Adipose tissue (tissue), 3 donors: ENCODE measurements around the gene SOCS1. TPM values are rescaled to one million over a fixed set of nuclear protein-coding genes. Genes with fewer than 3 reads are reported as not detected.

Experiments used
- H3K27ac ChIP-seq: one replicate; pipeline ENCODE4 v1.5.1; 2013; ENCODE audit warnings: low read depth, low read length
- WGBS, 3 donors: extraction: QIAGEN DNeasy Blood & Tissue Kit; methylation state at CpG; one replicate each; pipeline ENCODE4 v1.1.7; 2013; 5-methylcytosine and 5-hydroxymethylcytosine counted together
- polyA plus RNA-seq, 3 donors: library from polyadenylated mRNA; stranded (reverse); fragments of 200-250 nt; gene quantifications; one replicate each; pipeline ENCODE4 v1.2.3, GENCODE V29; 2013
- donor health status: healthy with polysubstance abuse.
- donor health status: Bipolar disorder and iron deficiency.
- donor health status: healthy.

The SOCS1 gene
- polyA plus RNA-seq, 3 donors, result 2.6 to 29.7 (median 9.8) TPM

- no peak overlapping the region for H3K27ac ChIP-seq
- 86 to 93% (median 89%) methylated on average over 8 of the region's 8 CpGs for WGBS, 3 donors
Measured at GRCh38 chr16:11252482-11252931, 3.5 kb downstream of the SOCS1 start.

GRCh38 chr16:11251525-11252481, 4.2 kb downstream of the SOCS1 start:
- H3K27ac ChIP-seq, result no peak overlapping the region
- WGBS, 3 donors, result 79 to 80% (median 80%) methylated on average over 18 of the region's 18 CpGs

- 93 to 96% (median 95%) methylated on average over 10 of the region's 10 CpGs for WGBS, 3 donors
- H3K27ac ChIP-seq, result no peak overlapping the region
Measured at GRCh38 chr16:11250786-11251524, 5.0 kb downstream of the SOCS1 start.

- 71 to 81% (median 73%) methylated on average over 16 of the region's 16 CpGs for WGBS, 3 donors
- no peak overlapping the region for H3K27ac ChIP-seq
Measured at GRCh38 chr16:11250091-11250785, 5.8 kb downstream of the SOCS1 start.

GRCh38 chr16:11249233-11250061, 6.6 kb downstream of the SOCS1 start:
- WGBS, 3 donors, result 90 to 95% (median 91%) methylated on average over 63 of the region's 63 CpGs
- no peak overlapping the region for H3K27ac ChIP-seq

- H3K27ac ChIP-seq, result no peak overlapping the region
- 85 to 95% (median 93%) methylated on average over 8 of the region's 8 CpGs for whole genome bisulfite sequencing, 3 donors
Measured at GRCh38 chr16:11248133-11248532, 7.9 kb downstream of the SOCS1 start.

DNA sequence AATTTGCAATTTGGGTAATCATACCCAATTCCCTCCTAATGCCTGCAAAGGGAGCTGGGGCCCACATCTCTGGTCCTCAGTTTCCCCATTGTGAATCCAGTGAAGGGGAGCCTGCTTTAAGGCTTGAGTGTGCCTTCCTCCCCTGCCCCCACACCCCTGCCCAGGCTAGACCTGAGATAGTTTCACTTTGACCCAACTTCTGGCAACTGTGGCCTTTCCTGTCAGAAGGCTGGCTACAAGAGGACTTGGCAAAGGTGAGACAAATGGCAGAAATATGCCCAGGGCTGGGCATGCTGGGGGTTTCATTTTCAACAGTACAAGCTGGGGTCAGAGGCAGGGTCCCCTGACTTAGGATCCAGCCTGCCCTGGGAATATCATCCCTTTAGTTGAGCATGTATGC, 10.0 kb downstream of the SOCS1 start:
- H3K27ac ChIP-seq, result no peak overlapping the region

- H3K27ac ChIP-seq, result no peak overlapping the region
- 75 to 91% (median 88%) methylated on average over 5 of the region's 5 CpGs for WGBS, 3 donors
Measured at GRCh38 chr16:11245222-11245737, 10.7 kb downstream of the SOCS1 start.

- 66 to 88% (median 87%) methylated on average over 12 of the region's 12 CpGs for WGBS, 3 donors
- H3K27ac ChIP-seq, result no peak overlapping the region
Measured at GRCh38 chr16:11242658-11243057, 13.3 kb downstream of the SOCS1 start.

- no peak overlapping the region for H3K27ac ChIP-seq
- WGBS, 3 donors, result 89 to 94% (median 93%) methylated on average over 5 of the region's 5 CpGs
Measured at GRCh38 chr16:11241480-11242204, 14.4 kb downstream of the SOCS1 start.

GRCh38 chr16:11240636-11241473, 15.1 kb downstream of the SOCS1 start:
- H3K27ac ChIP-seq, result no peak overlapping the region
- WGBS, 3 donors, result 67 to 75% (median 69%) methylated on average over 10 of the region's 10 CpGs

GRCh38 chr16:11239644-11240632, 16.1 kb downstream of the SOCS1 start:
- 86 to 88% (median 88%) methylated on average over 10 of the region's 10 CpGs for WGBS, 3 donors
- H3K27ac ChIP-seq, result no peak overlapping the region

DNA sequence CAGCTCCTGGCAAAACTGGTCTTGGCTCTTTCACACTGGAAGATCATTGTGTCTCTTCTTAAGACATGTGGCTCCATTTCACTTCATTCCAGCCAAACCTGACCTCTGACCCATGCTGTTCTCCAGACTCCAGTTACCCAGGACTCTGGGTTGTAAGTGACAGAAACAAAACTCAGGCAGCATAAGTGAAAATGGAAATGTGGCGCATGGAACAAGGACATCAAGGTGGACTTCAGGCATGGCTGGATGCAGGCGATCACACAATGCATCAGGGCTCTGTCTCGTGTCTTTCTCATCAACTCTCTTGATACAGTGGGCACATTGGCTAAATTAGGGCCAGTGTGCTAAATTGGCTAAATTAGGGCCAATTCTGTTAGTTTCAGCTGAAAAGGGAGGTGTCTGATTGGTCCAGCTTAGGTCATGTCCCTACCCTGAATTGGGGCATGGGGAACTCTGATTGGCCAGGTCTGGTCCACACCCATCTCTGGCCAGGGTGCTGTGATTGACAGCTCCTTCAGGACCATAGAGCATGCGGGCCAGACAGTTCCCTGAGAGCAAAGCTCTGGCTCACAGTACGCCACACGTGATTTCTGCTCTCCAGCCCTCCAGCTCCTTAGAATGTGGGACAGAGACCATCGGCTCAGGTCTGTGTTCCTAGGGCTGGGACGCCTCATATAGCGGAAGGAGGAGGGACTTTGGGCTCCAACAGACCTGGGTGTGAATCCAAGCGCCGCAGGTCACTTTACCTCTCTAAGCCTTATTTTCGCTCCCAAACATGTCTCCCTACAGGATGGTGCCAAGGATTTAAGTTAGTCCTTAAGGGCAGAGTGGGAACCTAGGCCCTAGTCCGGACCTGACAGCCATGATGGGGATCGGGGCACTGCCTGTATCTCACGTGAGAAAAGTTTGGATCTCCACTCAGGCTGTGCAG, 17.5 kb downstream of the SOCS1 start:
- WGBS, 3 donors, result 95 to 96% (median 95%) methylated on average over 15 of the region's 15 CpGs
- H3K27ac ChIP-seq, result no peak overlapping the region

DNA sequence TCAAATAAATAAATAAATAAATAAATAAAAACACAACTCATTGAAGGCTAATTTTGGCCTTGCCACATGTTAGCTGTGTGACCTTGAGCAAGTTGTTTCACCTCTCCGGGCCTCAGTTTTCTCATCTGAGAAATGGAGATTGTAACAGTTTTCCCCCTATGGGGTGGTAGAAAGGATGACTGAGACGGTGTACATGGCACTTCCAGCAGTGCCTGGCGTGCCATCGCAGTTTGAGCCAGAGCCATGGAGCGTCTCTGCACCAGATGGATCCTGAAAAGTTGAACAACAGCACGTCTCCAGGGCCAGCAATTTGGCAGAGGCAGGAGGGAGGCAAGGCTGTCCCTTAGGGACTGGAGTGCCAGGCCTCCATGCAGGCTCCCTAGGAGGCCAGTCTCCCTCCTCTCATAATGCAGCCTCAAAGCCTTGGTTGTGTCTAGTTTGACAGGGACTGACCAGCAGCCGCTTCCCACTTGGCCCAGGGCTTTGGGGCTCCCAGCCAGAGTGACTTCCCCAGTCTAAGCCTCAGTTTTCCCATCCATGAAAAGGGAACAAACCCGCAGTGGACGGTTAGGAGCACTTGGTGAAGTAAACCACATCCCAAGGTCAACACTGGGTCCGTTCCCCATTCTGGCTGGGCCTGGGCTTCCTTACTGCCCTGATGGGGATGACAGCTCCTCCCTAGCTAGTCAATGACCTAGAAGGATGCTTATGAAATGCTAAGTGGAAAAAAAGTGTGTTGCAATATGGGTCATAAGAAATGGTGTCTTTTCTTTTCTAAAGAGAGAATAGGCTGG, 19.3 kb downstream of the SOCS1 start:
- 68 to 85% (median 80%) methylated on average over 10 of the region's 10 CpGs for WGBS, 3 donors
- H3K27ac ChIP-seq, result no peak overlapping the region
